Endometrial microvascular endothelial cells (primary cell): ENCODE data around the gene TBC1D2B. TPM values are rescaled to one million over a fixed set of nuclear protein-coding genes. Genes with fewer than 3 reads are reported as not detected.

Source experiments
- total RNA-seq: library from RNA; depleted of rRNA; stranded (reverse); fragments of >200 nt; gene quantifications from one replicate; pipeline ENCODE4 v1.2.3, GENCODE V29; 2015; ENCODE audit errors: inconsistent ontology term

TBC1D2B gene
- total RNA-seq, 1 donor from 2014 or later = 61.0 TPM

Other genes with a start within 250 kb of the TBC1D2B start
- not detected for gene SH2D7, start 14.8 kb upstream of the TBC1D2B start, total RNA-seq
- gene CIB2, start 53.7 kb upstream of the TBC1D2B start, total RNA-seq = 0.28 TPM
- 105 TPM for gene IDH3A, start 71.7 kb upstream of the TBC1D2B start, total RNA-seq
- not detected for gene ACSBG1, start 156.9 kb upstream of the TBC1D2B start, total RNA-seq
- gene DNAJA4, start 186.9 kb upstream of the TBC1D2B start, total RNA-seq = 8.5 TPM
- 101 TPM for gene SKIC8, start 221.9 kb upstream of the TBC1D2B start, total RNA-seq